ENCODE results near the gene SIRT3.
"Not testable (repeated sequence)": the region's sequence is repeated elsewhere in the genome, so short reads cannot be mapped to it uniquely, and the experiment has no call there.

The SIRT3 gene

DNA sequence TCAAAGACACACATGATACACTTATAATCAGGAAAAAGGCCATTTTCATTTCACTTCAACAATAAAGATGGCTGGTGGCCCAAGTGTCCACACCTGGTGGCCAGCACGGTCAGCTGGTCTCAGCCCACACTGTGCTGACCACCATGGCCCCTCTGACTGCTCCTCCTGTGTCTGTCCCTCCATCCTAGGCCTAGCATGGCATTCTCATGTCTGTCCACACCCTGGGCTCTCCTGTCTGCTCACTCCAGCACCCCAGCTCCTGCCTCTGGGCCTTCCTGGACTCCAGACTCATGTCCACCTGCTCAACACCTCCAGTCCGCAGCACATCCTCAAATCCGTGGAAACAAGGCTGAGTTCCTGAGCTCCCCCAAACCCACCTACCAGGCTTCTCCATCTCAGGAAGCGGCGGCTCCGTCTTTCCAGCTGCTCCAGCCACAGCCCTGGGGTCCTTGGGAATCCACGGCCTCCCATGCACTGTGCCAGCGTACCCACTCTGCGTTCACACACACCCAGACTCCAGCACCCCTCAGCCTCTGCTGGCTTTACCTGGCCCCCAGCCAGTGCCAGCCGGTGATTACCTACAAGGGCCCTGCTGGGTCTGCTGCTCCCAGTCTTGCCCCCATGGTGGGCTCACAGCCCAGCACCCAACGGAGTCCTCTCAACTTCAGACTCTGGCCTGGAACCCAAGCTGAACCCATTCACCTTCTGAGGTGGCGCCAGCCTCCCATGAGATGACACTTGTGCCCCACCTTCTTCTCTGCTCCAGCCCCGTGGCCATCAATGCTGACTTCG is 13.9 kb downstream of the SIRT3 start:
- Histone ChIP-seq H3K9me3 (ENCODE audit: control insufficient read depth, insufficient read depth, low read length) (no peaks in the 10 kb centered on the region), H3K4me1 (ENCODE audit: insufficient read depth, low read length) (no peaks in the 10 kb centered on the region), H3K36me3 (ENCODE audit: insufficient read depth, low read length) (no peaks in the 10 kb centered on the region), H3K9ac (ENCODE audit: low read depth, low read length) (no peak overlapping the region)

DNA sequence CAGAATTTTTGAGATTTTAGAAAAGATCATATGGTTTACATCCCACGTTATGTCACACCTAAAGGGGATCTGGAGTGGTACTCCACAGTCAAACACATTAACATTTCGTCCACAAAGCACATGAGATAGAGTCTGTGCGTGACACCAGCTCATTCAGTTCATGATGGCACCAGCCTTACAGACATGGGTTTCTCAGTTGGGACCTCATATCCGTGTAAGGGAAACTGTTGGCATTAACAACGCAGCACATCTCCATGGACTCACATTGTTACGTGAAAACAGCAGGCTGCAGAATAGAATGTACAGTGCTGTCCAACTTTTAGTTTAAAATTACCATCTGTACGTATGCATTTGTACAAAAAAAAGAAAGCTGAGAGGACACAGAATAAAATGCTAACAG is 14.6 kb downstream of the SIRT3 start:
- Histone ChIP-seq H3K9ac (ENCODE audit: low read depth, low read length) (no peak overlapping the region), H3K9me3 (ENCODE audit: control insufficient read depth, insufficient read depth, low read length) (no peaks in the 10 kb centered on the region), H3K36me3 (ENCODE audit: insufficient read depth, low read length) (no peaks in the 10 kb centered on the region), H3K4me1 (ENCODE audit: insufficient read depth, low read length) (no peaks in the 10 kb centered on the region)

DNA sequence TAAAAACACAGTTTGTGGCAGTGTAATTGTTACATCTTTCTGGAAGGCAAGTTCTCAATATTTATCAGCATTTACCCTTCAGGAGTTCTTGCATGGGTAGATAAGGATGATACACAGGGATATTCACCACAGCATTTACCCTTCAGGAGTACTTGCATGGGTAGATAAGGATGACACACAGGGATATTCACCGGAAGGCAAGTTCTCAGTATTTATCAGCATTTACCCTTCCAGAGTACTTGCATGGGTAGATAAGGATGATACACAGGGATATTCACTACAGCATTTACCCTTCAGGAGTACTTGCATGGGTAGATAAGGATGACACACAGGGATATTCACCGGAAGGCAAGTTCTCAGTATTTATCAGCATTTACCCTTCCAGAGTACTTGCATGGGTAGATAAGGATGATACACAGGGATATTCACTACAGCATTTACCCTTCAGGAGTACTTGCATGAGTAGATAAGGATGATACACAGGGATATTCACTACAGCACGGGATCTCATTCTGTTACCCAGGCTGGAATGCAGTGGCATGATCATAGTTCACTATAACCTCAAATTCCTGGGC is 15.4 kb downstream of the SIRT3 start:
- not testable (repeated sequence) for H3K9me3 ChIP-seq (ENCODE audit: control insufficient read depth, insufficient read depth, low read length); H3K4me1 ChIP-seq (ENCODE audit: insufficient read depth, low read length); H3K9ac ChIP-seq (ENCODE audit: low read depth, low read length); H3K36me3 ChIP-seq (ENCODE audit: insufficient read depth, low read length)

- Histone ChIP-seq H3K36me3 (ENCODE audit: insufficient read depth, low read length) (peaks cover 2% of the 10 kb centered on the region; the same call in 1 of the 2 replicates), H3K4me1 (ENCODE audit: insufficient read depth, low read length) (no peaks in the 10 kb centered on the region), H3K9ac (ENCODE audit: low read depth, low read length) (no peak overlapping the region), H3K9me3 (ENCODE audit: control insufficient read depth, insufficient read depth, low read length) (no peaks in the 10 kb centered on the region)
Observed at GRCh38 chr11:218815-219593, 17.1 kb downstream of the SIRT3 start.

DNA sequence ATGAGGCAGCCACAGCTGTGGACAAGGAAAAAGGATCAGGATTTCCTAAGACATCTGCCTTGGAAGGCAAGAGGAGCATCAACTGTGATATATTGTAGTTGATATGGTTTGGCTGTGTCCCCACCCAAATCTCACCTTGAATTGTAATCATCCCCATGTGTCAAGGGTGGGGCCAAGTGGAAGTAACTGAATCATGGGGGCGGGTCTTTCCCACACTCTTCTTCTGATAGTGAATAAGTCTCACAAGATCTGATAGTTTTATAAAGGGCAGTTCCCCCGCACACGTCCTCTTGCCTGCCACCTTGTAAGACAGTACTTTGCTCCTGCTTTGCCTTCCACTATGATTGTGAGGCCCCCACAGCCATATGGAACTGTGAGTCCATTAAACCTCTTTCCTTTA is 18.4 kb downstream of the SIRT3 start:
- Histone ChIP-seq H3K36me3 (ENCODE audit: insufficient read depth, low read length) (peaks cover 11% of the 10 kb centered on the region; the same call in 1 of the 2 replicates), H3K9ac (ENCODE audit: low read depth, low read length) (no peak overlapping the region), H3K9me3 (ENCODE audit: control insufficient read depth, insufficient read depth, low read length) (no peaks in the 10 kb centered on the region), H3K4me1 (ENCODE audit: insufficient read depth, low read length) (no peaks in the 10 kb centered on the region)

DNA sequence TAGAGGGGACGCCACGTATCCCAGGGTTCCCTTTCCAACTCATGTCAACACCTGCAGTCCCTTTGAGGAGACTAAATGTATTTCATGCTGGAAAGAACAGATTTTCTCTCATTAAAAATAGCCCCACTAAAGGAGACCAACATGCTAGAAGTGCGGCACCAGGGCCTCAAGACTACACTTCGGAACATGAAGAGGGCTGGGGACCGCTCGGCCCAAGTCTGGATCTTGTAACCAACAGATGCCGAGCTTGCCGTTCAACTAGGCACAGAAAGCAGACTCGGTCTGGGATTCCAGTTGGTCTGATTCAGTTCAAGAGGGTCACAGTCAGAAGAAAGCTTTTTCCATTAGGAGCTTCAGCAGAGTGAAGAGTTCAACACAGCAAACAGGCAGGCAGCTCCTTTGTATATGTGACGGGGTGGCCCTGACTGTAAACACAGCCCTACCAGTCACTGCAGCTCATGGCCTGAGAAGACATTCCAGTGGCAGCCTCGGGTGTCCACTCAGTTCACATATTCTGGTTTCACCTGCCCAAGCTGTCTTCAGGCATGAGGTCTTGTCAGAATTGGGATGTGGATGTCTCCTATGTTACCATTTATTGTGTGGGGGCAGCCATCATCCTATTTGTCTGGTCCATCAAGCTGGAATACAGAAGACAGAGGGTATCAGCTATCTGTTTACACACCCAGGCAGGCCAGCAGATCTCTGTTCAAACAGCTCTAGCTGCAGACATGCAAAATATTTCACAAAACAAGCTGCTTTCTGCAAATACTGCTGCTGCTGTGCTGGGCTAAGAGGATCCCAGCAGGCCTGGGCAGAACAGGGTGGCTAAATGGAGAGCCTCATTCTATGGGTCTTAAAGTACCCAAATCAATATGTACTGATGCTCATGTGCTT is 19.8 kb downstream of the SIRT3 start:
- Histone ChIP-seq H3K36me3 (ENCODE audit: insufficient read depth, low read length) (peaks cover 24% of the 10 kb centered on the region), H3K4me1 (ENCODE audit: insufficient read depth, low read length) (no peaks in the 10 kb centered on the region), H3K9ac (ENCODE audit: low read depth, low read length) (no peak overlapping the region), H3K9me3 (ENCODE audit: control insufficient read depth, insufficient read depth, low read length) (no peaks in the 10 kb centered on the region)

DNA sequence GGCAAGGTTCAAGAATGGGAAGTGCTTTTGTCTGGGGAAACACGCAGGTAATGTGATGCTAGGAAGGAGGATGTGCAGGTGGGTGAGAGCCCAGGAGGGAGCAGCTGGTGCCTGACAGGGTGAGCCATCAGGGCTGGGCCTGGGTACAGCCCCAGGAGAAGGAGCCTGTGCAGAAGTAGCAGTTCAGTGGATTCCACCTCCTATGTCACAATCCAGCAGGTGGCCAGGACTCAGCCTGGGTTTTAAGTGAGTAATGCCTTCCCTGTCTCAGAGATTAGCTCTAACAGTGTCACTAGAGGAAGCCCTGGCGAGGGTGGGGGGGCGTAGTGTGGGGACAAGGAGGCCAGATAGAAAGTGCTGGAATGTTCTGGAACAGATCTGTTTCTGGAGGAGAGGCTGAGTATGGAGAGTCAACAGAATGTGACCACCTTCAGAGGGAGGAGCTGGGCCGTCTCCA is 20.5 kb downstream of the SIRT3 start:
- peaks cover 26% of the 10 kb centered on the region for H3K36me3 ChIP-seq (ENCODE audit: insufficient read depth, low read length)
- H3K4me1 ChIP-seq (ENCODE audit: insufficient read depth, low read length): 0 out of 2 replicates have a peak, but pooled peaks cover under 1% of the 10 kb centered on the region
- H3K9me3 ChIP-seq (ENCODE audit: control insufficient read depth, insufficient read depth, low read length): no peaks in the 10 kb centered on the region
- H3K9ac ChIP-seq (ENCODE audit: low read depth, low read length): no peak overlapping the region

DNA sequence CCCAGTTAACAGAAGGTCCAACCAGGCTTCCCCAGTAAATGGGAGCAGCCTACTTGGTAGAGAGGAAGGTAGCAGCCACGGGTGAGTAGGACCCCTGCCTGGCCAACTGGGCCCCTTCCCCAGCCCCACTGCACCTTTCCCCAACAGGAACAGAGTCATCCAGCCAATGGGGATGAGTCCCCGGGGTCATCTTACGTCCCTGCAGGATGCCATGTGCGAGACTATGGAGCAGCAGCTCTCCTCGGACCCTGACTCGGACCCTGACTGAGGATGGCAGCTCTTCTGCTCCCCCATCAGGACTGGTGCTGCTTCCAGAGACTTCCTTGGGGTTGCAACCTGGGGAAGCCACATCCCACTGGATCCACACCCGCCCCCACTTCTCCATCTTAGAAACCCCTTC is 22.1 kb downstream of the SIRT3 start:
- no peaks in the 10 kb centered on the region for H3K9me3 ChIP-seq (ENCODE audit: control insufficient read depth, insufficient read depth, low read length)

DNA sequence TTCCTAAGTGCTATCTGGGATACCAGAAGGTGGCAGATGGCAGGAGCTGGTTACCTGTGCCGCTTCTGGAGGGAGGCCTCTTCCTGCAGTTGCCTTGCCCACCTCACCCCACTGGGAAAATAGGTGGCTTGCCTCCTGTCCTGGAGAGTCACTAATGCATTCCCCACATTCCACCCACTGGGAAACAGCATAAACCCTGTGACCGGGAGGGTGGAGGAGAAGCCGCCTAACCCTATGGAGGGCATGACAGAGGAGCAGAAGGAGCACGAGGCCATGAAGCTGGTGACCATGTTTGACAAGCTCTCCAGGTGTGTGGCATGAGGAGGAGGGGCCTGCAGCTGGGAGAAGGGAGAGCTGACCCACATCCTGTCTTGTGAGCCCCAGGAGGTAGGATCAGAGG is 23.0 kb downstream of the SIRT3 start:
- H3K36me3 ChIP-seq (ENCODE audit: insufficient read depth, low read length): peaks cover 30% of the 10 kb centered on the region

More for the DNA sequence above, 22.1 kb downstream of the SIRT3 start:
- Histone ChIP-seq H3K4me1 (ENCODE audit: insufficient read depth, low read length) (peaks cover 13% of the 10 kb centered on the region; the same call in 1 of the 2 replicates), H3K9ac (ENCODE audit: low read depth, low read length) (no peak overlapping the region), H3K36me3 (ENCODE audit: insufficient read depth, low read length) (peaks cover 30% of the 10 kb centered on the region)

GRCh38 chr11:212150-213100 is 23.7 kb downstream of the SIRT3 start:
- no peaks in the 10 kb centered on the region for H3K9me3 ChIP-seq (ENCODE audit: control insufficient read depth, insufficient read depth, low read length)
- no peak overlapping the region for H3K9ac ChIP-seq (ENCODE audit: low read depth, low read length)
- peaks cover 13% of the 10 kb centered on the region; the same call in 1 of the 2 replicates for H3K4me1 ChIP-seq (ENCODE audit: insufficient read depth, low read length)
- H3K36me3 ChIP-seq (ENCODE audit: insufficient read depth, low read length): peaks cover 30% of the 10 kb centered on the region

More for the DNA sequence above, 23.0 kb downstream of the SIRT3 start:
- Histone ChIP-seq H3K4me1 (ENCODE audit: insufficient read depth, low read length) (peaks cover 13% of the 10 kb centered on the region; the same call in 1 of the 2 replicates), H3K9me3 (ENCODE audit: control insufficient read depth, insufficient read depth, low read length) (no peaks in the 10 kb centered on the region), H3K9ac (ENCODE audit: low read depth, low read length) (no peak overlapping the region)

- Histone ChIP-seq H3K4me1 (ENCODE audit: insufficient read depth, low read length) (peaks cover 13% of the 10 kb centered on the region; the same call in 1 of the 2 replicates), H3K9me3 (ENCODE audit: control insufficient read depth, insufficient read depth, low read length) (no peaks in the 10 kb centered on the region), H3K9ac (ENCODE audit: low read depth, low read length) (no peak overlapping the region), H3K36me3 (ENCODE audit: insufficient read depth, low read length) (peaks cover 30% of the 10 kb centered on the region)
Observed at GRCh38 chr11:211741-212140, 24.4 kb downstream of the SIRT3 start.

DNA sequence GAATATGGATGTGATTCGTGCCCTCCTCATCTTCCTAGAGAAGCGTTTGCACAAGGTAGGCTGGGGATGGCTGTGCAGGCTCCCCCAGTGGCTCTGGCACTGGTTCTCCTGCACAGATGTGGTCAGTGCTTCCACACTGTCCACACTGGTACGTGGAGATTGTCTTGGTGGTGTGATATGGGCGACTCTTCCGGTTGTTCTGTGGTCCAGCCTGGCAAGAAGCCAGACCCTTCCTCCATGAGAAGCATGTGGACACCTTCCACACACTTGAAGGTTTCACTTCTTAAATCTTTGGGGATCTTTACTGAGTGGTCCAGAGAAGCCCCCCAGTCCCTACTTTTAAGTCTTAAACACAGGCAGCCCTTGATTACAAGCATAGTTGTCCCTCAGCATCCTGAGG is 24.8 kb downstream of the SIRT3 start:
- H3K4me1 ChIP-seq (ENCODE audit: insufficient read depth, low read length): peaks cover 13% of the 10 kb centered on the region; the same call in 1 of the 2 replicates
- H3K9me3 ChIP-seq (ENCODE audit: control insufficient read depth, insufficient read depth, low read length): no peaks in the 10 kb centered on the region
- no peak overlapping the region for H3K9ac ChIP-seq (ENCODE audit: low read depth, low read length)
- peaks cover 30% of the 10 kb centered on the region for H3K36me3 ChIP-seq (ENCODE audit: insufficient read depth, low read length)

- no peak overlapping the region for H3K9ac ChIP-seq (ENCODE audit: low read depth, low read length)
- peaks cover 13% of the 10 kb centered on the region; the same call in 1 of the 2 replicates for H3K4me1 ChIP-seq (ENCODE audit: insufficient read depth, low read length)
- H3K36me3 ChIP-seq (ENCODE audit: insufficient read depth, low read length): peaks cover 30% of the 10 kb centered on the region
Observed at GRCh38 chr11:210803-211180, 25.4 kb downstream of the SIRT3 start.

More at GRCh38 chr11:210803-211180, 25.4 kb downstream of the SIRT3 start:
- H3K9me3 ChIP-seq (ENCODE audit: control insufficient read depth, insufficient read depth, low read length): no peaks in the 10 kb centered on the region

All from ES-I3 (cell line).